HG02610 (cell line): ENCODE measurements around the gene PON2.
"Not testable (repeated sequence)": the region's sequence is repeated elsewhere in the genome, so short reads cannot be mapped to it uniquely, and the experiment has no call there.

Experiments used
- ATAC-seq: cut with Tn5 transposase; IDR thresholded peaks from one replicate; pipeline ENCODE4 v1.9.1; 2021; ENCODE audit warnings: mild to moderate bottlenecking, moderate library complexity; ENCODE audit not compliant: unreplicated experiment

The PON2 gene

DNA sequence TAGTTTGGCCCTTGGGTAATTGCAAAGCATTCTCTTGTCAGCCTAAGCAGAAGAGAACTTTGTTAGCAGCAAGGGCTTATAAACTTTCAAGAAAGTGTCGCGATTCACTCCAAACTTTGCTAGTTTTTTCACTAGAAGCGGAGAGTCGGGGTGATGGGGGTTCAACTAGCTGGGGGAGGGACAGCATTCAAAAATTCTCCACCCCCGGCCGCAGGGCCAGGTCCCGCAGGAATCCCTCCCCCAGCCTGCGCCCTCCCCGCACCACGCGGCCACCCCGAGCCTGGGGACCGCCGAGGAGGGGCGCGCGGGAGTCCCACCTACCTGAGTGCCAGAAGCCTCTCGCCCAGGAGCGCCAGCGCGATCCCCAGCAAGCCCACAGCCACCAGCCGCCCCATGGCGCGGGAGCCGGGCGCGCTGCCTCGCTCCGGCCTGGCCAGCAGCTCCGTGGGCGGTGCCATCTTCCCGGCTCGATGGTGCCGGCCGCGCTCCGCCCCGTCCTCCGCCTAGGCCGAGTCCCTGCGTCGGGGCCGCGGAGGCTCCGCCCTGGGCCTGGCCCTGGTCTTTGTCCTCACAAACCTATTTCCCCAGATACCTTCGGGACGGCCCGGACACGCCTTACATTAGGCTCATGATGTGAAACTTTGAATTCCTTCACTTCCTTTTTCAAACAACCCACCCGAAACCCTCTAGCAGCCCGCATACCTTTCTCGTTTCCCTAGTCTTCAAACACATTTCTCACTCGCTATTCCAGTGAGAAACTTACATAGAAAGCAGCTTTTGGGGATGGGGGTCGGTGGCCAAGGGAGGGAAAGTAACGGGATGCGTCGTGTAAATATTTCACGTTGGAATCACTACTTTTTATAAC is at the start of gene PON2:
Gene PON2, minus strand, starts transcription at position 472 of the 865 bp plus-strand sequence. Its CDS starts 77 bp downstream, at position 395.
- ATAC-seq = peak; percentile 93

DNA sequence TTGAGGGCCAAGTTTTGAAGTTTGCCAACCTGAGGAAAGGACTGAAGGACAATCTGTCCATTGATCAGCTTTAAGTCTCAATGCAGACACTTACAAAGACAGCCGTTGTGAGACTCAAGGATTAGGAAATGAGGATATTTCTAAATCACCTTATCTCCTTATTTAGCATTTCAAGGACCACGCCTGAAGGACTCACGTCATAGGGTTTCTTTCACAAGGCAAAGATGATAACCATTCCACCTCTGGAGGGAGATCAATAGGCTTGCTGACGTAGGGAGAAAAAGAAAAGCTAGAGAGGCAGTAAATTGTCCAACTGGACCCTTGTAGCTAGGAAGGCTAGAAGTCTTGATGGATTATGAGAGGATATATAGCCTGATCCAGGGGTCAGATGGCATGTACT is 47.6 kb upstream of the PON2 start:
- ATAC-seq = no peak

DNA sequence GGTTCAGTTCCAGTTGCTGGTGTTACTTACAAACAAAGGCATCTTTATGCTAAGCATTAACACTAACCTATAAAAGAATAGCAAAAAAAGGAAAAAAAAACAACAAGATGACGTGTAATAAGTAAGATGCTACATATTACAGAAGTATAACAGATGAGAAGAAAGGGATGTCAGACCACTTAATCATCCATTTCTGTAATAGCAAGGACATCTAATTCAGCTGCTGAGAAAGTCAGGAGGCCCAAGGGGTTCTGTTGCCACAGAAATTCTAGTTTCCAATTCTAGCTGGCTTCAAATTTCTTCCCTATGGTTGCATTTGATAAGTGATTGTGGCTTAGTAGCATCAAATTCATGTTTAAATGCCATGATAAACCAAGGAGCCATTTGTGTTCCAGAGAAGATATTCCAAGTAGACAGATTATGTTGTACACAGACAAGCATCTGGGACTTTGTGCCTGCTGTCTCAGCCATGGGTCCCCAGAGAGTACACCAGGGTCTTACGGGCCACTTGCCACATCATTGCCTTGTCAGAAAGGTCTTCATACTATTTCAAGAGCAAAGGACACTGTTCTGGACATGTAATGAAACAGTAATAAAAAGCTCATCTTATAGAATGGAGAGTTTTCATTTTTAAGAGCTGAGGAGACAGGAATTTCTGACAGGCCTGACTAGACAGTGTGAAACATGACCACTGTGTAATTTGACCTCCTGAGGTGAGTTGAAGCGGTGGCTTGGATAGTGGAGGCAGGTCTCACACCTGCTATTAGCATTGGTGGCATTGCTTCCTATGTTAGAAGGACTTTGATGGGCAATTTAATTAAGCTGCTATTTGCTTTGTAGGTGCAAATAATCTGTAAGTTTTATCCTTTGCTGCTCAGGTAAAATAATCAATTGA is 46.7 kb upstream of the PON2 start:
- ATAC-seq = no peak

DNA sequence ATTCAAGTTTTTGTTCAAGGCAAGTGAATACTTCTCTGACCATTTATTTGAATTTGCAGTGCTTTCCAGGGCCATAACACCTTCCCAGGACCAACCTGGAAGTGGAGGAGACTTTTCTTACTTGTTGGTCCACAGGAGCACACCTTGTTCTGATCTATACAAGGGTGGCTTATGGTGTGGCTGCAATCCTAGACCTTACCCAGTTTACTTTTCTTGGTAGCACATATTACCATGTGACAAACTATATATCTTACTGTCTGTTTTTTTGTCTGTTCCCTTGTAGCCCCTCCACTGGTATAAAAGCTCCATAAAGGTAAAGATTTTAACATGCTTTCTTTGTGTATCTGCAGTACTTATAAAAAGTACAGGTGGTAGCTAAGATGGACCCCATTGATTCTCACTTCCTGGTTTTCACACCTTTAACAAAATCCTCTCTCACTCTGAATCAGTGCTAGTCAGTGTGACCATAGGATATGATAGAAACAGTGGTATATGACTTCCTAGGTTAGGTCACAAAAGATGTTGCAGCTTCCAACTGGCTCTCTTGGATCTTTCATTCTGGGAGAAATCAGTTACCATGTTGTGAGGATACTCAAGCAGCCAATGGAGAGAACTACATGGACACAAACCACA is 45.3 kb upstream of the PON2 start:
- ATAC-seq = peak; percentile 81

DNA sequence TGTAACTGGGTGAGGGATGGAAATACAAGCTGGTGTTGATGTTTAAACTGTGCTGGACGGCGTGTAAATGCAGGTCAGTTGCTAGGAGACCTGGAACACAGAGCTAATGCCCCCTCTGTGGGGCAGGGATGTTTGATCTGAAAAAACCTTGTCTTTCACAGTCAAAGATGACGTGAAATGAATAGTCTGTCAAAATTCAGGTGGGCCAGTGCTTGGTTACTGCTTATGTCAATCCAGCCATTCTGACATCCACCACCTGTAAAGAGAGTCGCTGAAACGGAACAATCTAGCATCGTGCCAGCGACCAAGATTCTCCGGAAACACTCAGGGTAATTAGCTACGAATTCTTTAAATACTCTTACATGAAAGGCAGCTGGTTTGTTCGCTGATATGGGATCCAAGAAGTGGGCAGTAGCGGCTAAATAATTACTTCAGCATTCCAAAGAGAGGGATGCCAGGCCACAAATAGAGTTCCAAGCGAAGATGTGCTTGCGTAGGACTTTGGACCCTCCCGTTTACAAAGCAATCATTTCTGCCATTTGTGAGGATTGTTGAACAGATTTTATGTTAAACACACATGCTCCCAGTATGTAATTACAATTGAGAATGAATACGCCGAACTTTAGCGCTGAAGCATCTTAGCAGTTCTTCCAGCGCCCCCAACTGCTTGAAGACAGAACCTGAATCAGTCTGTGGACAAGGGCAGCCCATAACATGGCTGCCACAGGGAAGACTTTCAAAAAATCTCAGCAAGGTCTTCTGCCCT is 43.6 kb upstream of the PON2 start:
- no peak for ATAC-seq

DNA sequence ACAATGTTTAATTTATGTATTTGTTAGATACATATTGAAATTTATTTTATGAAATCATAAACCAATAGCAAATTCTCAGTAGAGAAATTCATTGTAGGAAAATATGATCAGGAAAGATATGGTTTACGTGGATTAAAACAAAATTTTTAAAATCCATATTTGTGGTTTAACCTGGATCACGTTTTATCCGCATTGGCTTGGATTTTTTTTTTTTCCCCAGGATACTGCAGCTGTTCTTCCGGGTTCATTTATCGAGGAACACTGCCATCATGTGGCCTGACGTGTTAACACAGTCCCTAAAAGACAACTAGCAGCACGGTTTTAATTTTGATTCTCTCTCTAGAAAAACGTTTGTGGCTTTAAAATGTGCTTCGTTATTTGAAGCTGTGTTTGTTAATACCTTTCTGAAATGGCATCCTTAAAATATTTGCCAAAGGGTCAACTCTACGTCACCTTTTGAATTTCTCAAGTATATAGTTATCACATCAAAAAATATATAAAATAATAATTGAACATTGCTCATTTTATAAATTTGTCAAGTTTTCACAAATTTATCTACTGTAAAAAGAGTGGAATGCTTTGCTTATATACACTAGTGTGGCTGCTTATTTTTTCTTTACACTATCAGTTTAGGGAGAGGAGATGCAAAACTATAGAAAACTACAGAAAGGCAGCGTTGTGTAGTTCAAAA is 42.2 kb upstream of the PON2 start:
- peak; percentile 55 for ATAC-seq

DNA sequence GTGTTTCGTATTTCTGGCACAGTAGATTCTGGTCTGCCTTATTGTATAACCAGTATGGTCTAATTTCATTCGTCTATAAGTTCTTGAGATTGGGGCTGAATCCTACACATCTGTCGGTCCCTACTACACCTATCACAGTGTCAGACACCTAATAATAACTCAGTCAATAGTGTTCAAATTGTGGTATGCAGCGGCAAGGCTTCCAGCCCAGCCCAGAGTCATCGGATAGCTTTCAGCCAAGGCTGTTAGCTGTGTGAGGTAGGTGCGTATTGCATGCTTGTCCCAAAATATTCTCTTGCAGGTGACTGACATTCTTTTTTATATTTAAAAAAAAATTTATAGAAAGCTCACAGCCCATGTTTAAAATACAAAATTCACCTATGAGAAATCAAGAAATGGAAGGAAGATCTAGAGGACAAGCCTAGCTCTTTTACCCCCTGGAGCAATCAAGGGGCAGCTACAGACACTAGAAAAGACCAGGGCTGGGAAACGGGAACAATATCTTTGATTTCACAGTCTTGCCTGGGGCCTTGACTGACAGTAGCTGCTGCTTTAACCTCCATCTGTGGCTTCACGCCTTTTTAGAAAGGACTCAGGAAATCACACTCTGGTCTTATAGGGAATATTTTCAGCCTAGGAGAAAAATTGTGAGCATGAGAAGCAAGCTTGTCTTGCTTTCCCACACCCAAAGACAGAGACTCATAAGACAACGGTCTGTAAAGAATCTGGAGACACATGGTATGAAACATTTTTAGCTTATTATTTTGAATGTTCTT is 41.4 kb upstream of the PON2 start:
- ATAC-seq = no peak

DNA sequence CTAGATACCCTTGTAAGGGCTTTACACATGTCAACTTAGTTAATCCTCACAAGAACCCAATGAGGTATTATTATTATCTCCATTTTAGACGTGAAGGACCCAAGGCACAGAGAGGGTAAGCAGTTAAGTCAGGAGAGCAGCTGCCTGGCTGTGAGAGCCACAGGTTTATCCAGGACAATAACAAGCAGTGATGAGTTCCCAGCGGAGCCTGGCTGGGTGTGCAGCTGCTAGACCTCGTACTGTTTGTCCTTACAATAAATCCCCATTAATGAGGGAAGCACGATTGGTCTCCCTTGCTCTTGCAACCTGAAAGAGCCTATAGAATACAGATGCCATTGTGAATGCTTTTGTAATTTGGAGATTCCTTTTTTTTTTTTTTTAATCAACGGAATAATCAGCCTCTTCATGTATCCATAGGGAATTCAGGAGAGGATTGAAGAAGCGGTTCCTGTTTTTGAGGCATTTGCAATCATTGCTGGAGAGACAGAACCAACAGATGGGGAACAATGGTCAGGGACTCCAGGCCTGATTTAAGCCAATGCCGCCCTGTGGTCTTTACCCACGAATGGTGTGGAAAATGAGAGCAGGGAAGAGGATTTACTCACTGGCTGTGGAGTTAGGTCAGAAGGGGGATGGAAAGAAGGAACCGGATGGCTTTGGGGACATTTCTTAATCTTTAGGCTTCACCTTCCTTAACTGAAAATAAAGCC is 38.6 kb upstream of the PON2 start:
- no peak for ATAC-seq

DNA sequence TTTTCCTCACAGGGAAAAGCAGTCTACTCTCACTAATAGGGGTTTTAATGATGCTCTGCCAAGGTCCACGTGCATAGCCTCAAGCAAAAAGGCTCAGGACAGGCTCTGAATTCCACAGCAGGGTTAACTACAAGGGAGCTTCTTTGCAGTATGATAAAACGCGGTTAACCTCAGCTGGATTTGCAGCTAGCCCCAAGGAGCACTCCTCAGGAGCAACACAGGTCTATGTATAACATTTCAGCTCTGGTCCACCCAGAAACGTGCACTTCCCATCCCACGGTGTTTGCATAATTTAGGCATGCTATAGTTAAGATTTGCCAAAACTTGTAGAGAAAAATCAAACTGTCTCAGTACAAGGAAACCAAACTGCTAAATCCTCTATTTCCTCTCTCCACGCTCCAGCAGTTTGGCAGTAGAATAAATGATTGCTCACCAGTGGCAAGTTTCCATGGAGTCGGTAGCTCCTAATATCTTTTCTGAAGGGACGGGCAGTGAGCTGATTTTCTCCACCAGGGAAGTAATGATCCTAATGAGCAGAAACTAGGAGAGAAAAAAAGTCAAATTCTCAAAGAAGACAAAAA is 37.8 kb upstream of the PON2 start:
- no peak for ATAC-seq

DNA sequence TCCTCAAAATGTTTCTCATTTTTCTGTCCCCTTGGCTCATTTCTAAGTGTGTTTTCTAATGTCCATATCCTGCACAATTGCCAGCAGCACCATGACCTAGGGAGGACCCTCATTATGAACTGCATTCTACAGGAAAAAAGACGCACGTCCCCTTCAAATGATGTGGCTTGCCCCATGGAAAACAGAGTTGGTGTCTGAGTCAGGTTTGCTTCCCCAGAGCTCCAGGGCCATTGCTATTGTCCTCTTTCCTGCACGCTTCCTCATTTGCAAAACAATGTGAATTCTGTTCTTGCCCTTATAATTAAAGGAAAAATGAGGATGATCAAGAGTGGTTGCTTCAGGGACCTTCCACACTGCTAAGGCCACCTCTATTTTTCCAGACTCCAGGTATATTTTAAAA is 36.2 kb upstream of the PON2 start:
- ATAC-seq = no peak

DNA sequence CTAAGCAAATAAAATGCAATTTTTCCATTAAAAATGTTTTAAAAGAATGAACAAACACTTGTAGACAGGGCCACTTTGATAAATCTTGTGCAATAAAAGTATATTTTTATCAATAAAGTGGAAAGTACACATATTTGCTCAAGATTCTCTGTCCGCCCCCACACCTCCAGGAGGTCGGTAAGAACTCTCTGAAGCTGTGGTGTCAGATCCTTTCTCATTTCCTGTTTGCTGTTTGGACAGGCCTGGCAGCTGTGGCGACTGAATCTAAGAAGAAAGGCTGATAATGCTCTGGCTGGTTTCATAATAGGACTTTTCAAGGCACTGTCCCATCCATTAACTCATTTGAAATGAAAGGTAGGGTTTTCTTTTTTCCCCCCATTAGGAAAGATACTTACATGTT is 35.6 kb upstream of the PON2 start:
- peak; percentile 97 for ATAC-seq

DNA sequence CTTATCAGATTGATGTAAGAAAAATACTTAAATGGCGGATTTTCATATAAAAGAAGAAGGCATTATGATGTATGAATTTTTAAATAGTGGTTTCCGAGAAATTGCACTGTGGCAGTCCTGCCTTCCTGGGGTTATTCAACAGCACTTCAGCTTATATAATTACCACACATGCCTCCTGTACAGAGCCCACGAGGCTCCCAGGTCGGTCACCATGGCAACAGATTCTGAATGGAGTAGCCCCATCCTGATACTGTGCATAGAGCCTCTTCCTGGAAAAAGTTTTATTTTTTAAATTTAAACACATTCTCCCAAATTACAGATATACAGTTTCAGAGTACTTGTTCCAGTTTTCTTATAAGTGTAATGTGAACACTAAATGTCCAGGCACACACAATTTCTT is 35.0 kb upstream of the PON2 start:
- no peak for ATAC-seq

DNA sequence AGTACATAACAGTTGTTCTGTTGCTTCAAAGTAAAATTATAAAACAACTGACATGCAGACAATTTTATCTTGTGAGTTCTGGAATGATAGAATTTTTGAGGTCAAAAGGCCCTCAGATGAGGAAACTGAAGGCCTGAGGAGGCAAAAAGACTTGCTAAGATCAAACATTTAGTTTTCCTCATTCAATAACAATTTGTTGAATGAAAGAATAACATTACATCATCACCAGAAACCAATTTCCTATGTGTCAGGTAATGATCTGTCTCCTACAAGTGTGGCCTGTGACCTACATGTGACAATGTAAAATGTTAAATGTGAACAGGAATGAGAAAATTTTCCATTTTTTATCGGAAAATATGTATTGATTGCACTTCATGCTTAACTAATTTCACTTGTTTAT is 34.4 kb upstream of the PON2 start:
- no peak for ATAC-seq

DNA sequence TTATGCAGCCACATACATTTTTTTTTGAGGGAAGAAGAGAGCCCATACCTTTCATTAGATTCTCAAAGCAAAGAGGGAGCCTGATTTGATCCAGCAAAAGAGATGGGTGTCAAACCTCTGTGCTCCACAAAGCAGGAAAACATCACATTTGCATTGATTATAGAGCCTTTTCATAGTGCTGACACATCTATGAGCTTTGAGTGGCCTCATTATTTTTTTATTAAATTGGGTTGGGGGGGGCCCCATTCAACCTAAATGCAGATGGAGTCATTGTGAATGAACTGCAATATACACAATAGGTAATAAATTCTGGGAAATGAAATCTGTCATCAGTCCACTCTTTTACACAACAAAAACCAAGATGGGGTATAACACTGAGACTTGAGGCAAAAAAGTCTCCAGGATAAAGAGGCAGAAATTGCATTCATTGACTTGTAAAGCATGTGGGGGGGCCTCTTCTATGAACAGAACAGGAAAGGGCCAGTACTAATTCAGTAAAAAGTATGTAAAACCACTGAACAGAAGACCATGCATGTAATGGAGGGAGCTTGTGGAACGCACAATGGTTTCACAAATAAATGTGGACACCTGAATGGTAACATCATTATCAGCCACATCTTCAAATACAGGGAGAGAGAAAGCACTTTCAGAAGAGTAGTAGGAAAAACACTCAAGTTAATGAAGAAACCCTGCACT is 33.2 kb upstream of the PON2 start:
- ATAC-seq = no peak

DNA sequence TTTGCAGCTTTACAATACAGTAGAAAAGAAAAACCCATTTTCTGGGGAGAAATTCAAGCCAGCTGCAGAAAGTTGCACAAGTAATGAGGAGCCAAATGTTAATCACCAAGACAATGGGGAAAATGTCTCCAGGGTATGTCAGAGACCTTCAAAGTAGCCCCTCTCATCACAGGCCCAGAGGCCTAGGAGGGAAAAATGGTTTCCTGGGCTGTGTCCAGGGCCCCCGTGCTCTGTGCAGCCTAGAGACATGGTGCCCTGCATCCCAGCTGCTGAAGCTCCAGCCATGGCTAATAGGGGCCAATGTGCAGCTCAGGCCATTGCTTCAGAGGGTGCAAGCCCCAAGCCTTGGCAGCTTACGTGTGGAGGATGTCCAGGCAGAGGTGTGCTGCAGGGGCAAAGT is 25.8 kb upstream of the PON2 start:
- ATAC-seq = not testable (repeated sequence)

DNA sequence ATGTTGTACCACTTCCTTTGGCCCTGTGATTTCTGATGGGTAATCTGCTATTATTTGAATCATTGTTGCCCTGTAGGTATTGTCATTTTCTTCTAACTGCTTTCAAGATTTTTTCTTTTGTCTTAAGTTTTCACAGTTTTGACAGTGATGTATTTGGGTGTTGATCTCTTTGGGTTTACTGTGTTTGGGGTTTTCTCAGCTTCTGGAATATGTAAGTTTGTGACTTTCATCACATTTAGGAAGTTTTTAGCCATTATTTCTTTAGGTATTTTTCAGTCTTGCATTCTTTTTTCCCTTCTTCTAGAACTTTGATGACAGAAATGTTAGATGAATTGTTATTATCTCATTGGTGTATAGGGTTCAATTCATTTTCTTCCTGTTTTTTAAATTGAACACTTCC is 23.1 kb upstream of the PON2 start:
- no peak for ATAC-seq

DNA sequence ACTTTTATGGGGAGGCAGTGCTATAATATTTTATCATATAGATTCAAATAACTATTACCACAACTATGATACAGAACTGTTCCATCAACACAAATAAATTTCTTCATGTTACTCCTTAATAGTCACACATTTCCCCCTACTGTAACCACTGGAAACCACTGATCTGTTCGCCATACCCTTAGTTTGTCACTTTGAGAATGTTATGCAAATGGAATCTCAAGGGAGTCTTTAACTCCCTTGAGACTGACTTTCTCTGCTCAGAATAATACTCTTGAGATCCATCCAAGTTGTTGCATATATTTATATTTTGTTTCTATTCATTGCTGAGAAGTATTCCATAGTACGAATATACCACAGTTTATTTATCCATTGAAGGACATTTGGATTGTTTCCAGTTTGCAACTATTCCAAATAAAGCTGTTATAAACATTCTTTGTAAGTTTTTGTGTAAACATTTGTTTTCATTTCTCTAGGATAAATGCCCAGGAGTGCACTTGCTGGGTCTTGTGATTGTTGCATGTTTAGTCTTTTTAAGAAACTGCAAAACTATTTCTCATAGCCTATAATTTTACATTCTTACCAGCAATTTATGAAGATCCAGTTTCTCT is 19.7 kb upstream of the PON2 start:
- peak; percentile 45 for ATAC-seq
